ENCODE data around the gene MATCAP1. TPM values are rescaled to one million over a fixed set of nuclear protein-coding genes. Genes with fewer than 3 reads are reported as not detected.

The MATCAP1 gene
- total and polyA plus RNA-seq, 2 of the 8 experiments (the other 6 are each of a cell fraction or from before 2014, with no cell fraction given) = 22.9 to 27.5 TPM

GRCh38 chr16:67188798-67189197 is 5.0 kb upstream of the MATCAP1 start:
- no peak overlapping the region for H2AFZ ChIP-seq (ENCODE audit: low read length)
- 92% methylated on average over 11 of the region's 15 CpGs; no CpG with 5 or more reads in 1 of the 2 experiments for WGBS, 2 experiments (ENCODE audit: extremely low coverage in 1 of 2, insufficient coverage in 1 of 2, insufficient read length in 1 of 2, insufficient replicate concordance in 2 of 2, low coverage in 1 of 2, low lambda C conversion rate in 2 of 2, missing lambda C conversion rate in 1 of 2)

More at GRCh38 chr16:67188798-67189197, 5.0 kb upstream of the MATCAP1 start:
- Histone ChIP-seq H3K4me1 (replicated peaks in 1 of 4; ENCODE audit: control insufficient read depth in 3 of 4, insufficient read depth in 4 of 4, low read length in 3 of 4) (peaks cover 0 to 16% (median 12%) of the 10 kb centered on the region in 4 experiments; a peak in 6 of 7 replicates), H3K4me3 (ENCODE audit: extremely low read depth in 1 of 4, insufficient read depth in 2 of 4, low read depth in 3 of 4, low read length in 4 of 4) (no peak overlapping the region), H3K27ac (ENCODE audit: low read depth, low read length) (no peak overlapping the region), H4K5ac (ENCODE audit: insufficient read length, low read depth, low read length) (no peak overlapping the region), H2BK15ac (ENCODE audit: low read length) (no peak overlapping the region), H2BK12ac (ENCODE audit: low read depth, low read length) (no peak overlapping the region), H3K18ac (ENCODE audit: extremely low read depth, low read length) (no peak overlapping the region), H4K91ac (replicated peaks; ENCODE audit: insufficient read length, low read length) (no peak overlapping the region), H3K9me3 (ENCODE audit: insufficient read depth in 2 of 2, low read depth in 1 of 2, low read length in 1 of 2) (no peaks in the 10 kb centered on the region), H4K8ac (ENCODE audit: extremely low read depth, insufficient read depth, low read length) (0 out of 2 replicates have a peak overlapping the region, but pooled peaks have one; percentile 60), H3K4me2 (ENCODE audit: insufficient read depth in 1 of 2, low read depth in 2 of 2, low read length in 2 of 2) (no peak overlapping the region), H3K79me2 (ENCODE audit: control insufficient read depth in 1 of 2, insufficient read depth in 2 of 2, low read length in 2 of 2) (peaks cover 8 to 17% of the 10 kb centered on the region in 2 experiments), H3K9ac (replicated peaks in 1 of 4; ENCODE audit: extremely low read depth in 1 of 4, low read depth in 3 of 4, low read length in 3 of 4) (no peak overlapping the region), H3K27me3 (replicated peaks in 1 of 4; ENCODE audit: control insufficient read depth in 3 of 4, extremely low read depth in 1 of 4, insufficient read depth in 3 of 4, low read length in 3 of 4) (peaks cover 8 to 32% (median 19%) of the 10 kb centered on the region in 4 experiments), H3K23me2 (ENCODE audit: low read depth, low read length) (peaks cover 19% of the 10 kb centered on the region), H2BK5ac (ENCODE audit: low read depth, low read length) (no peak overlapping the region), H2AK5ac (ENCODE audit: low read depth, low read length) (no peak overlapping the region), H3K14ac (ENCODE audit: insufficient read length) (no peak overlapping the region), H3K56ac (replicated peaks; ENCODE audit: insufficient read length, low read depth, low read length) (no peak overlapping the region), H3K4ac (replicated peaks; ENCODE audit: insufficient read length, low read depth, low read length) (no peak overlapping the region), H4K20me1 (replicated peaks in 1 of 2; ENCODE audit: control insufficient read depth in 1 of 2, insufficient read depth in 2 of 2, low read length in 2 of 2) (peaks cover 5 to 23% of the 10 kb centered on the region in 2 experiments), H2BK120ac (replicated peaks; ENCODE audit: low read depth, low read length) (no peak overlapping the region), H3K36me3 (ENCODE audit: control insufficient read depth in 2 of 4, insufficient read depth in 4 of 4, low read length in 3 of 4) (peaks cover 0 to 2% (median under 1%) of the 10 kb centered on the region in 4 experiments; a peak in 2 of 8 replicates), H2BK20ac (ENCODE audit: low read length) (no peak overlapping the region), H3K79me1 (ENCODE audit: low read depth, low read length) (peaks cover 10% of the 10 kb centered on the region), H3K23ac (ENCODE audit: insufficient read length) (no peak overlapping the region)
- POLR2A ChIA-PET (ENCODE audit: partially characterized antibody) = interaction anchor here (0.9 to 1.5 kb wide), 3 partner anchors 38 to 58 kb away, joined by 3 read pairs; partner anchors contain the start of genes B3GNT9 and TMEM208
- TF ChIP-seq EP300 (IDR thresholded peaks at IDR 0.05; ENCODE audit: borderline replicate concordance in 1 of 2, low read depth in 2 of 2, low read length in 2 of 2) (no peak), RFX5 (IDR thresholded peaks at IDR 0.05; ENCODE audit: borderline replicate concordance, low read depth, low read length) (no peak), E2F6 (IDR thresholded peaks at IDR 0.05) (no peak), USF2 (IDR thresholded peaks at IDR 0.05; ENCODE audit: low read length) (no peak), KDM5A (IDR thresholded peaks at IDR 0.05; ENCODE audit: low read length) (no peak), BCL11A (IDR thresholded peaks at IDR 0.05; ENCODE audit: low read depth in 2 of 2, low read length in 2 of 2) (no peak), CREB1 (IDR thresholded peaks at IDR 0.05) (no peak), SIX5 (IDR thresholded peaks at IDR 0.05; ENCODE audit: low read depth, low read length) (no peak), SP1 (IDR thresholded peaks at IDR 0.05; ENCODE audit: low read depth, low read length) (no peak), MAFK (IDR thresholded peaks at IDR 0.05; ENCODE audit: low read depth, low read length) (no peak), POLR2A (IDR thresholded peaks at IDR 0.05; ENCODE audit: control extremely low read depth in 1 of 2, low read depth in 2 of 2, low read length in 2 of 2) (no peak), FOSL1 (IDR thresholded peaks at IDR 0.05; ENCODE audit: insufficient read depth, low read depth, low read length) (no peak)
- CTCF ChIA-PET (ENCODE audit: partially characterized antibody) = interaction anchor here (0.7 to 9.3 kb wide), 6 partner anchors 11 to 755 kb away, joined by 3 to 151 read pairs (median 4); partner anchors contain the start of genes ELMO3, LCAT, NOL3 and TMEM208
- no peak for DNase-seq (ENCODE audit: low read depth in 1 of 2, low spot score in 2 of 2)
- no peak for FAIRE-seq
